Vagina (tissue), 2 donors: Measurements from ENCODE around the gene DUSP28. TPM values are rescaled to one million over a fixed set of nuclear protein-coding genes. Genes with fewer than 3 reads are reported as not detected.
A peak's percentile ranks its signal among the peaks of the same experiment; 100 is the strongest.
"Not testable (repeated sequence)": the region's sequence is repeated elsewhere in the genome, so short reads cannot be mapped to it uniquely, and the experiment has no call there.

Source experiments
- DNase-seq, 2 donors: peaks; one replicate each; pipeline ENCODE4 v3.0.0-alpha.2; 2017; ENCODE audit errors: extremely low spot score in 2 of 2
- H3K27ac ChIP-seq: fragments of 200-600 bp; sonication (generic); one replicate; pipeline ENCODE4 v1.5.1; 2019
- H3K27me3 ChIP-seq: fragments of 200-600 bp; sonication (generic); one replicate; pipeline ENCODE4 v1.5.1; 2019
- H3K36me3 ChIP-seq, 2 donors: fragments of 200-600 bp; sonication (generic); one replicate each; pipeline ENCODE4 v1.5.1; 2017 to 2019
- H3K4me1 ChIP-seq: fragments of 200-600 bp; sonication (generic); one replicate; pipeline ENCODE4 v1.5.1; 2019
- H3K4me3 ChIP-seq, 2 donors: fragments of 200-600 bp; sonication (generic); 1 replicate in 1 of 2; 2 replicates in 1 of 2; pipeline ENCODE4 v1.5.1; 2016 to 2019
- H3K9me3 ChIP-seq: fragments of 200-600 bp; sonication (generic); one replicate; pipeline ENCODE4 v1.5.1; 2019
- CTCF ChIP-seq, 3 experiments: fragments of 450-650 bp in 2 of 3; fragments of 200-600 bp in 1 of 3; sonication (generic) in 1 of 3; IDR thresholded peaks; one replicate each; pipeline ENCODE4 v1.5.1; 2017 to 2019; ENCODE audit warnings: antibody characterized with exemption in 3 of 3, mild to moderate bottlenecking in 2 of 3, moderate library complexity in 2 of 3
- POLR2A ChIP-seq, 2 donors: fragments of 450-650 bp; IDR thresholded peaks; one replicate each; pipeline ENCODE4 v1.6.1; 2017; ENCODE audit warnings: antibody characterized with exemption in 2 of 2, mild to moderate bottlenecking in 2 of 2, moderate library complexity in 2 of 2
- POLR2AphosphoS5 ChIP-seq, 2 donors: sonication (generic); formaldehyde crosslinking; IDR thresholded peaks; one replicate each; pipeline ENCODE4 v1.9.0; 2017; ENCODE audit warnings: antibody characterized with exemption in 2 of 2, mild to moderate bottlenecking in 2 of 2, low read depth in 1 of 2; ENCODE audit not compliant: insufficient read depth in 1 of 2
- intact Hi-C: fragments of 100-400 bp; cut with DNase I; formaldehyde crosslinking; loops from one replicate; pipeline ENCODE4 v1.15.1; 2023
- total RNA-seq: library from RNA; depleted of rRNA; stranded (reverse); fragments of >200 nt; gene quantifications from one replicate; pipeline ENCODE4 v1.2.3, GENCODE V29; 2016

Gene DUSP28
- total RNA-seq, 1 donor from 2014 or later = 5.9 TPM

DNA sequence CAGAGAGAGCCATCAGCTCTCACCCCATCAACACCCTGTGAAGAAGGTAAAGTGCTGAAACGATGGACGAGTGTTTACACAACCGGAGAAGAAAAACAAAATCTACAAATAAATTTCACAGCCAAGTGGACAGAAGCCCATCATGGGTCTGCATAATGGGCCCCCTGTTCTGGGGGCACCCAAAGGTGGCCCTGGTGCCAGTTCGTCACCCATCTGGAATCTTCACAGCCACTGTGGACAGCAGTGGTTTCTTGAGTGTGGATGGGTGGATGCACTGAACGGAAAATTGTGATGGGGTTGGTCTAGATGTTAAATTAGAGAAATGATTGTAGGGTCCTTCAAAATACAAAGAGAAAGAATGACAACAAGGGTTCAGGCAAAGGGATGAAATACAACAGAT lies 41.2 kb upstream of the DUSP28 start:
- no peak overlapping the region for H3K27ac ChIP-seq
- peak in 1 of 2 donors; percentile 52 for DNase-seq
- TF ChIP-seq POLR2AphosphoS5 (IDR thresholded peaks at IDR 0.05; ENCODE audit: insufficient read depth in 1 of 2, low read depth in 1 of 2) = no peak
- TF ChIP-seq POLR2A (IDR thresholded peaks at IDR 0.05) = no peak
- TF ChIP-seq CTCF (IDR thresholded peaks at IDR 0.05) = no peak
- H3K4me3 ChIP-seq = no peak overlapping the region
- intact Hi-C loops = no loop called here
- peaks cover 16% of the 10 kb centered on the region for H3K4me1 ChIP-seq
- peaks cover 0 to 15% of the 10 kb centered on the region in 2 donors for H3K36me3 ChIP-seq
- H3K27me3 ChIP-seq = no peaks in the 10 kb centered on the region
- no peaks in the 10 kb centered on the region for H3K9me3 ChIP-seq

DNA sequence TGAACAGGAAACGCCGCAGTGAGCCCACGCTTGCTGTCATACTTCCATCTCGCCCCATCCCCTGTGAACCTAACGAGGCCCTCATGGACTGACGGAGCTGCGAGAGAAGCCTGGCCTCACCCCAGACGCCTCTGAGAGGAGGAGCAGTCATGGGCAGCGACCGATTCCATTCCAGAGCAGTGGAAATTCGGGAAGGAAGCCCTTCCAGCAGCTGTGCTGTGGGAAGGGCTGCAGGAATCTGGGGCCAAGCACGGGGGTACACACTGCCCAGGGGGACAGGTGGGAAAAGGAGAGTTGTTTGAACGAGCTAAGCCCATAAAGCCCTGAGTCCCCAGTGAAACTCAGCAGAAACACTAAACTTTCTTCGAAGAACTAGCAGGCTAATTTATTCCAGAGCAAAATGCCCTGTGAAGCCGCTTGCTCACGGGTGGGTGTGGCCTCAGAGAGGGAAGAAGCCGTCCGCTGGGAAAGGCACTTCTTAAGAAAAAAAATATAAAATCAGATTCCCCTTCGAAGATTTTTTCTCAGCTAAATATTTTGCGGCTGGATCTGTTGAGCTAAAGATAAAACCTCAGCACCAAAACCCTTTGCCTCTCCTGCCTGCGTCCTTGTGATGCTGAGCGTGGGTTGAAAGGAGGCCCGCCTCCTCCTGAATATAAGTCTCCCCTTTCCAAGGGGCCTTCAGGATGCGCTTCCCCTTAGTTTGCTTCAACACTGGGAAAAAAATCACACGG lies 40.6 kb upstream of the DUSP28 start:
- intact Hi-C loops = no loop called here
- Histone ChIP-seq H3K27me3 (no peaks in the 10 kb centered on the region), H3K4me1 (peaks cover 16% of the 10 kb centered on the region), H3K27ac (no peak overlapping the region), H3K36me3 (peaks cover 0 to 15% of the 10 kb centered on the region in 2 donors), H3K9me3 (no peaks in the 10 kb centered on the region), H3K4me3 (peak overlapping the region; percentile 2 to 13)
- no peak for TF ChIP-seq POLR2A (IDR thresholded peaks at IDR 0.05)
- TF ChIP-seq CTCF (IDR thresholded peaks at IDR 0.05) = no peak
- TF ChIP-seq POLR2AphosphoS5 (IDR thresholded peaks at IDR 0.05; ENCODE audit: insufficient read depth in 1 of 2, low read depth in 1 of 2) = no peak
- DNase-seq = peak; percentile 60 to 87

- Histone ChIP-seq H3K4me3 (peak overlapping the region; percentile 2 to 13), H3K4me1 (peaks cover 16% of the 10 kb centered on the region), H3K9me3 (no peaks in the 10 kb centered on the region), H3K27me3 (no peaks in the 10 kb centered on the region), H3K36me3 (peaks cover 0 to 17% of the 10 kb centered on the region in 2 donors), H3K27ac (no peak overlapping the region)
- no peak for TF ChIP-seq POLR2AphosphoS5 (IDR thresholded peaks at IDR 0.05; ENCODE audit: insufficient read depth in 1 of 2, low read depth in 1 of 2)
- no peak for TF ChIP-seq CTCF (IDR thresholded peaks at IDR 0.05)
- TF ChIP-seq POLR2A (IDR thresholded peaks at IDR 0.05) = no peak
- DNase-seq = peak; percentile 71 to 77
- intact Hi-C loops = no loop called here
These were observed 39.8 kb upstream of the DUSP28 start for GRCh38 chr2:240520130-240520973.

DNA sequence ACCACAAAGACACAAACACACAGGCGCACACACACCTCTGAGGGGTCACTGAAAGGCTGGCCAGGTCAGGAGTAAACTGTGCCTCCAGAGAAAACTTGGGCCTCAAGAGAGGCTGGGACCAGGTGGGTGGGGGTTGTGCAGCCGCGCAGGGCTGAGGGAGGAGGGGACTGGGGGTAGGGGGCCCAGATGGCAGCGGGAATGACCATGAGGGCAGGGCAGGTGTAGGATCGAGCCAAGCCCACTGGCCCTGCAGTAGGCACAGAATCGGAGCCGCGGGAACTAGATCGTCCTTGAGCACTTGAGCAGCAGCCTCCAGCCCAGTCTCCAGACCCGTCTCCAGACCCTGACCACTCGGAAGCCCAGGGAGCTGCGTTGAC lies 39.2 kb upstream of the DUSP28 start:
- intact Hi-C loops = no loop called here
- no peaks in the 10 kb centered on the region for H3K27me3 ChIP-seq
- DNase-seq = peak; percentile 44 to 87
- TF ChIP-seq POLR2A (IDR thresholded peaks at IDR 0.05) = no peak
- TF ChIP-seq CTCF (IDR thresholded peaks at IDR 0.05) = no peak
- TF ChIP-seq POLR2AphosphoS5 (IDR thresholded peaks at IDR 0.05; ENCODE audit: insufficient read depth in 1 of 2, low read depth in 1 of 2) = no peak
- no peaks in the 10 kb centered on the region for H3K9me3 ChIP-seq
- no peak overlapping the region for H3K4me3 ChIP-seq
- no peak overlapping the region for H3K27ac ChIP-seq
- H3K36me3 ChIP-seq = peaks cover 0 to 20% of the 10 kb centered on the region in 2 donors
- H3K4me1 ChIP-seq = peaks cover 16% of the 10 kb centered on the region

DNA sequence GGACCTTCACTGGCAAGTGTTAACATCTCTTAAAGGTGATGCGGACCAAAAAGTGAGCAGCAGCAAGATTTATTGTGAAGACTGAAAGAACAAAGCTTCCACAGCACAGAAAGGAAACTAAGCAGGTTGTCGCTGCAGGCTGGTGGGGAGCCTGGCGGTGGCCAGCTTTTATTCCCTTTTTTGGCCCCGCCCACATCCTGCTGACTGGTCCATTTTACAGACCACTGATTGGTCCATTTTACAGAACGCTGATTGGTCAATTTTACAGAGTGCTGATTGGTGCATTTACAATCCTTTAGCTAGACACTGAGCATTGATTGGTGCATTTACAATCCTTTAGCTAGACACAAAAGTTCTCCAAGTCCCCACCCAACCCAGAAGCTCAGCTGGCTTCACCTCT lies 38.3 kb upstream of the DUSP28 start:
- DNase-seq, H3K9me3 ChIP-seq, H3K4me3 ChIP-seq, H3K27ac ChIP-seq, H3K27me3 ChIP-seq, intact Hi-C loops: not testable (repeated sequence)
- peaks cover 0 to 20% of the 10 kb centered on the region in 2 donors for H3K36me3 ChIP-seq
- H3K4me1 ChIP-seq = peaks cover 16% of the 10 kb centered on the region
